Measurements from ENCODE around the gene TRAPPC11.
A peak's percentile ranks its signal among the peaks of the same experiment; 100 is the strongest.
"Not testable (repeated sequence)": the region's sequence is repeated elsewhere in the genome, so short reads cannot be mapped to it uniquely, and the experiment has no call there.

TRAPPC11 gene

DNA sequence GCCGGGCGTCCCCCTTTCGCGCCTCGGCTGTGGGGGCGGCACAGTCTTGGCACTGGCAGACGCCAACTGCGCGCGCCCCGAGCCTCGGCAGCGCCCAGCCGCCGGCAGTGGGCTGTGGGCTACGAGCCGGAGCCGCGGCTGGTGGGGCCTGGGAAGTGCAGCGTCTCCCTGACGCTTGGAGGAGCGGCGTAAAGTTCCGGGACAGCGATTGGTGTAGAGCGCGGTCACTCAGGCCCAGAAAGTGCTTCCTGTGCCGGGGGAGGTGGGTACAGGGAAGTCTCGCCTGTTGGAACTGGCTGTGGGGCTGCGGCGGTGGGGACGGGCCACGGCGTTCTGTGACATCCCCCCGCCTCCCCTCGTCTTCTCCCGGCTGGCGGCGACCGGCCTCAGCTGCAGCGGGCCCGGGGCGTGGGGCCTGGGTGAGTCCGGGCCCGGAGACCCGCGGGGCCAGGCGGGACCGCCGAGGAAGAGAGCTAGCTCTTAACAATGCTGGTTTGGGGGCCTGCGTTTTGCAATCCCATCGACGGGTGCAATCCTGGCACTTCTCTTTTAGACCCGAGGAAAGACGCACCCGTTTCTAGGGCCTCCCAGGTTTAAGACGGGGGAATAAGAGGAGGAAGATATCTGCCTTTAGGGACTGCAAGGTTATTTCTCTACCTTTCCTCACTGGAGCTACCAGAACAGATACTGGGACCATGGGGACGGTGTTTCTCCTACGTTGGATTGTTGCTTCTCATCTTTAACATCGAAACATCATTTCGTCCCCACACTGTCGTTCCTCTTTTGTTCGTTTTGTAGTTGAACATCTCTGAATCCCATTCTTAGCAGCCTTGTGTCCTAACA, at the start of gene TRAPPC11, which contains the start of gene RWDD4:
Gene TRAPPC11 (plus strand): TSS at position 265 of the 843 bp plus-strand sequence. CDS start 4,575 bp downstream, outside the sequence.
Gene RWDD4 (minus strand): TSS at position 157 of the 843 bp plus-strand sequence. CDS start 233 bp downstream, outside the sequence.
- DNase-seq, result peak; percentile 79

DNA sequence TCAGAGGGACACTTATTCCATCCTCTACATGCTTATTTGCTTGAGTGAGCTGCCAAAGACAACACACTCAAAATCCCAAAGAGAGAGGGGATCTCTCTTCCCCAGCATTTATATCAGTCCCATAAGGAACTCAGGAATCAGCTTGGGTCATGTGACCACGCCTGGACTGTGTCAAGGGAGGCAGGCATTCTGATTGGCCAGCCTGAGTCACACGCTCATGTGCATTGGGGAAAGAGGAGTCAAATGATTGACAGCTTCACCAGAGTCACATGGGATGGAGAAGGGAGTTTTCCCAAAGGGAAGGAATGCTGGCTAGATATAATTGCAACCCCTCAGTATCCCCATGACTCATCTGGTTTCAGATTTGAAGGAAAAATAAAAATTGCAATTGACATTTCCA, 49.1 kb upstream of the TRAPPC11 start:
- DNase-seq, result no peak

DNA sequence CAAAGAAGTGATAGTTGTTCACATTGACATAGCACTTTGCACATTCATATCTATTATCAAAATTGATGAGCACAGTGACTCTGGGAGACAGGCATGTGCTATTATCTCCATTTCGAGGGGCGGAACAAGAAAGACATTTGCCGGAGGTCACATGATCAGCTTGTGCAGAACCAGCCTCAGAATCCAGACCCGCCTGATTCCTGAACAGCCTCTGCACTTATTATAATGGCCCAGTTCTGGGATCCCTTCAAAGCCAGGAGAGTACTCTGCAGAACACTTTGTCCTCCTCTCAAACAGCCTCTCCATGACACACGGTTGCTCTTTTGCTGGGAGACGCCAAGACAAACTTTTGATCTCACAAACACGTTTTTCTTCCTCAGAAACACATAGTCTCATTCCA, 48.5 kb upstream of the TRAPPC11 start:
- DNase-seq, result no peak

DNA sequence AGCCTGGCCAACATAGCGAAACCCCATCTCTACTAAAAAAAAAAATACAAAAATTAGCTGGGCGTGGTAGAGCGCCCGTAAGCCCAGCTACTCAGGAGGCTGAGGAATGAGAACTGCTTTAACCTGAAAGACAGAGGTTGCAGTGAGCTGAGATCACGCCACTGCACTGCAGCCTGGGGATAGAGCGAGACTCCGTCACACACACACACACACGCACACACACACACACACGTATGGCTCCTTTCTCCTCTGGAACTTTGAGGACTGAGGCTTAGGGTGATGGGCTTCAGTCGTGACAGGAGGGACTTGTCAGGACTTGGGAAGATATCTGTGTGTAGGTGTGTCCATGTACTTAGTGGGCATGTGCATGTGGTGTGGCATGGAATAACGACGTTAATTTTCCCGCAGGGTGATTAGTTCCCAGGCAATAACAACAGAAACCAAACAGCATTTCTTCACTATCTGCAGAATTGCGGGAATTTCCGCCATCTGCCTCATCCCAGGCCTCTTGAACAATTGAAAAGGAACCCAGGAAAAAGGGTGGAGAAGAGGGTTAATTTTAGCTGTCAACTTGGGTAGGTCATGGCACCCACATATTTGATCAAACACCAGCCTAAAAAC, 47.8 kb upstream of the TRAPPC11 start:
- no peak for DNase-seq

DNA sequence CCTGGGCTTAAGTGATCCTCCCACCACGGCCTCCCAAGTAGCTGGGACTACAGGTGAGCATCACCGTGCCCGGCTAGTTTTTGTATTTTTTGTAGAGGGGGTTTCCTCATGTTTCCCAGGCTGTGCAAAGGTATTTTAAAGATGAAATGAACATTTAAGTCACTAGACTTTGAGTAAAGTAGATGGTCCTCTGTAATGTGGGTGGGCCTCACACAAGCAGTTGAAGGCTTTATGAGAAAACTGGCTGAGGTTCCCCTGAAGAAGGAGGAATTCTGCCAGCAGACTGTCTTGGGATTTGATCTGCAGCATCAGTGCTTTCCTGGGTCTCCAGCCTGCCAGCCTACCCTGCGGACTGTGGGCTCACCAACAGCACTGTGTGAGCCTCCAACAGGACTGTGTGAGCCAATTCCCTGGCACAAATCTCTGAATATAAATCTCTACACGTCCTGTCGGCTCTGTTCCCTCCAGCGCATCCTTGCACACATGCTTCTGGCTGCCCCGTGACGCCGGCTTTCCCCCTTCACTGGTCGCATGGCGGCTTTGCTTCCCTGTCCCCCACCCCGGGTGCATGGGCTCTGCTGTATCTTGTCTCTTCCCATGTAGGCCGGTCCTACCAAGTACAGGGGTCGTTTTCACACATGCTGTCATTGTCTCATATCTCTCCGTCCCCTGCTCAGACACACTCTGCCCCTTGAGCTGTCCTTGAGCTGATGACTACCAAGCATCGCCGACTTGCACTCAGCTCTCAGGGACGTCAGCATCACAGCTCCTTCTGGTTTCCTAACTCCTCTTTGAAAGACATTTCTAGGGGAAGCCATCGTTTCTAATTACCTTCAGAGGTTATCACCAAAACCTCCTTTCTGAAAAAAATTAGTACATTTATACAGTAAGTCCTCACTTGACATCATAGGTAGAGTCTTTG, 46.5 kb upstream of the TRAPPC11 start:
- no peak for DNase-seq

DNA sequence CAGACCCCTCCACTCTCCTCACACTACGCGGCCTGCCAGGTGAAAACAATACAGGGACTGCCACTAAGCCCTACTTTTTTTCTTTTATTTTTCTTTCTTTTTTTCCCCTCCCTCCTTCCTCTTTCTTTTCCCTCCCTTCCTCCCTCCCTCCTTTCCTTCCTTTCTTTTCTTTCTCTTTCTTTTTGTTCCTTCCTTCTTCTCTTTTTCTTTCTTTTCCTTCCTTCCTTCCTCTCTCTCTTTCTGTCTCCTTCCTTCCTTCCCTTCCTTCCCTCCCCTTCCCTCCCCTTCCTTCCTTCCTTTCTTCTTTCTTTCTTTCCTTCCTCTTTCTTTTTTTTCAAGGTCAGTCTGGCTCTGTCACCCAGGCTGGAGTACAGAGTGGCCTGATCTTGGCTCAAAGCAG, 42.0 kb upstream of the TRAPPC11 start:
- no peak for DNase-seq

DNA sequence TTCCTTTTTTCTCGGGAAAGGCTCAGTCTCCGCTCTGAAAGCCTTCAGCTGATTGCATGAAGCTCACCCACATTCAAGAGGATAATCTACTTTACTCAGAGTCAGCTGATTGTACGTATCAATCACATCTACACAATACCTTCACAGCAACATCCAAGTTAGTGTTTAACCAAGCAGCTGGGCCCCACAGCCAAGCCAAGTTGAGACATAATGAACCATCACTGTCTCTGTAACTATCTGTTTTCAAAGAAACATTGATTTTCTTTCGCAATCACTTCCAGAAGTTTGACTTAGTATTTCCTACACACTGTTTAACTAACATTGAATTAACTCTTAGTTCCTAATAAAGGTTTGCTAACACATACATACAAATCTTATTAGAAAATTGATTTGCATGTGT, 40.4 kb upstream of the TRAPPC11 start:
- DNase-seq, result no peak

DNA sequence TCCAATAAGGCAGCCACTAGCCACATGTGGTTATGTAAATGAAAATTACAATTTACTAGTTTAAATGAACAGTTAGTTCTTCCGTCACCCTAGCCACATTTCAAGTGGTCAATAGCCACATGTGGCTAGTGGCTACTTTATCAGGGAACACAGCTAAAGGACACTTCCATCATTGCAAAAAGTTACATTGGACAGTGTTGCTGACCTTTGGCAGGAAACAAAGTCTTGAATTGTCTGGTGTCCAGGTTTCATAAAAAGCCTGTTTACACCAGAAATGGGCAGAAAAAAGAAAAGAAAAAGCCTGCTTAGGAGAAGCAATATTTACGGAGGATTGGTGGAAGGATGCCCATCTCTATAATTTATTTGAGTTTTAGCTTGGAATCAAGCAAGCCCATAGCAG, 38.7 kb upstream of the TRAPPC11 start:
- no peak for DNase-seq

DNA sequence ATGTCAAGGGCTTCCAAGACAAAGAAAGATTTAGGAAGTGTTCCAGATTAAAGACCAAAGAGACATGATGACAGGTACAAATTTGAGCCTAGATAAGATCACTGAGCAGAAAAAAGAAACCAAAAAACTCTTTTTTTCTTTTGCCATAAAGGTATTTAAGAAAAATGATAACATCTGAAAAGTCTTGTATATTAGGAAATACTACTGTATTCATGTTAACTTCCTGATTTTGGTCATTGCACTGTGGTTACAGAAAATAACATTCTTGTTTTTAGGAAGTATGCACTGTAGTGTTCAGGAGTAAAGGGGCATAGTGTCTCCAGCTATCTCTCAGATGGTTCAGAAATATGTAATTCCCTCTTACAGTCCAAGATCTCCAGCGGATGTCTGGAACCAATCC, 37.2 kb upstream of the TRAPPC11 start:
- DNase-seq, result no peak

DNA sequence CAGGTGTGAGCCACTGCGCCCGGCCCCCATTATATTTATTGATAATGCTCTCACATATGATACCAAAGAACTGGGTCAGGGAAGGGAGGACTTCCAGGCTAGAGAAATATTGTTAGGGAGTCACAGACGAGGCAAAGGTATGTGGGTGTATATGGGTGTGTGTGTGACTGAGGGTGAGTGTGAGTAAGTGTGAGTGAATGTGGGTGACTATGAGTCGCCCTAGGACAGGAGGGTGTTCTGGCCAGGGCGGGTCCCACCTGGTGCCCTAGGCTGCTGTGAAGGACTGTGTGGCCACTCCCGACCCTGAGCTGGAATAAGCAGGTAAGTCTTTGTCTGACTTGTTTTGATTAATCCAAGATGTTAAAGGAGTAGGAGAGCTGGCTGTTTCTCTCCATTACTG, 34.5 kb upstream of the TRAPPC11 start:
- DNase-seq, result no peak

DNA sequence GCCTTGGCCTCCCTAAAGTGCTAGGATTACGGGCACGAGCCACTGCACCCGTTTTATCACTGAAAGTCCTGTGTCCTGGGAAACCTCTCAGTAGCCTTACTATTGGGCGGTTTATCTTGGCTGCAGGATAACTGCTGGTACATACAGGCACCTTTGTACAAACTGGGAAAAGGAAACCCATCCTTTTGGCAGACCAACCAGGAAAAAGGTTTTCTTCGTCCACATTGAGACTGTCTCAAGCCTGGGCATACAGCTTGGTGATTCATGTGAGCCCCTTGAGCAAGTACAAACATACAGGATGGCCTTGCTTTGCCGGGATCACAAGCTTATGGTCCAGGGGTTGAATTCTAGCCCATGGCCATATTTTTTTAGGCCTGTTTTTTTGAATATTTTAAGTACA, 32.9 kb upstream of the TRAPPC11 start:
- no peak for DNase-seq

DNA sequence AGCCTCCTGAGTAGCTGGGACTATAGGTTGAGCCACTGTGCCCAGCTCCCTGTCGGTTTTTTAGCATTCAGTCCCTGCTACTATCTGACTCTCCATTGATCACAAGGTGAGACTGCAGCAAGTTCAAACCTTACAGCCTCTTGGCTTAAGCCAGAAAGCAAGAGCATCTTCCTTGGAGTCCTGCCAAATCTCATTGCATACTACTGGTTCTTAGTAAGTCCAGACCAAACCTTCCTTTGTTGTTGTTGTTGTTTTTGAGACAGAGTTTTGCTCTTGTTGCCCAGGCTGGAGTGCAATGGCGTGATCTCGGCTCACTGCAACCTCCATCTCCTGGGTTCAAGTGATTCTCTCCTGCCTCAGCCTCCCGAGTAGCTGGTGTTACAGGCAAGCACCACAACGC, 31.8 kb upstream of the TRAPPC11 start:
- DNase-seq, result not testable (repeated sequence)

DNA sequence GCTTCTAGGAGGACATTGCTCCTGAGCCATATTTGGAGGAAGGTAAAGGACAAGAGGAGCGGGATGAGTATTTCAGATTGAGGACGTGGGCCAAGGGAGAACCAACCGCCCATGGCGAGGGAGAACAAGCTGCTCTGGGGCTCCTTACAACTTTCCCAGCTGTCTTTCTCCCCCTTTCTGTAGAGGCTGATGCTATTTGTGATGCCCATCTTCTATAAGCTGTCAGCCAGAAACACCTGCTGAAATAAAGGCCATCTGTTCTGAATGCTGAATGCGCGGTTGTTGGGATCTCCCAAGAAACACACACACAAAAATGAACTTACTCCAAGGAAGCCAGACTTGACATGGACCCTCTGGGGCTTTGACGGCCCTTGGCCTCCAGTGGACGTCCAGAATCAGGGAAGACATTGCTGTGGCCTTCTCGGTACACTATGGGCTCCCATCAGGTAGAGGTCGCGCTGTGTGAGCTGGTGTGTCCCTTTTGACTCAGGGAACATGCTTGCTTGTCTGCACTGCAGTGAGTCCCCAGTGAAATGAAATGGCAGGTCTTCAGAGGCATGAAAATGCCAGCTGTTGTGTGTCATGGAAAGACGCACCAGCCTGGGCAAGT, 31.0 kb upstream of the TRAPPC11 start:
- DNase-seq, result no peak

DNA sequence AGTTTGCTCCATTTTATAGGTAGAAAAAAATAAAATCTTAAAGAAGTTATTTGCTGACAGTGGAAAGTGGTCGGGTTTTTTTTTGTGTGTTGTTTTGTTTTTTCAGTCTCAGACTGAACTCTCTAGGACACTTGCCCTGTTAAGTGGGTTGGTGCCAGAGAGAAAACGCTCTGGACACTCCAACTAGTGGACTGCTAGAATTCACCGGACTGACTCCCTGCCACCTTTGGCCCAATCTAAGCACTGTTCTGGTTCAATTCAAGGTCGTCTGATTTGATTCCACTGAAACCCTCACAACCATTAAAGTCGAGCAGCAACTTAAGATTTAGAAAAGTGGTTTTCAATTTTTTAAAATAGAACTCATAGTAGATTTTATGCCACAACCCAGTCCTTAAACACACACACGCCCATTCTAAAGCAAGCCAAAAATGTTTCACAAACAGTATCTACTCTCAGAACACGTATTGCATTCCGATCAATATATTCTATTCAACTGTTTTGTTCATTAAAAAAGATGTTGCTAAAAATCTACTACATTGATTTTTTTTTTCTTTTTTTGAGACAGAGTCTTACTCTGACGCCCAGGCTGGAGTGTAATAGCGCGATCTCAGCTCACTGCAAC, 27.4 kb upstream of the TRAPPC11 start:
- DNase-seq, result no peak

DNA sequence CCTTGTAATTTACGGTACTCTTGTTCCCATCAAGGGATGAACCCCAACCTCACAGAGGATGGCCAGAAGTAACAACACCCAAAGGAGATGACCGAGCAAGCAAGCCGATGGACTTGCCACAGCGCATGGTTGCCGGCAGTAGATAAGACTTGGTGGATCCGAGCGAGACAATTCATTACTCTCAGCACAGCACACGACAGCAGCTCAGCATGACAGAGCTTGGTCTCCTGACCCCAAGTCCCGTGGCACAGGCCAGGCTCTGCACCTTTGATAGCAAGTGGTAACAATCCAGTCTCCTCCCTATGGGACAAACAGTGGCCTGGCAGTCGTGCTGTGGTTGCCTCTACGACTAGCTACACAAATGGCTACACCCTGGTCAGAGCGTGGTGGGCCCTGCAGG, 26.4 kb upstream of the TRAPPC11 start:
- DNase-seq, result no peak

DNA sequence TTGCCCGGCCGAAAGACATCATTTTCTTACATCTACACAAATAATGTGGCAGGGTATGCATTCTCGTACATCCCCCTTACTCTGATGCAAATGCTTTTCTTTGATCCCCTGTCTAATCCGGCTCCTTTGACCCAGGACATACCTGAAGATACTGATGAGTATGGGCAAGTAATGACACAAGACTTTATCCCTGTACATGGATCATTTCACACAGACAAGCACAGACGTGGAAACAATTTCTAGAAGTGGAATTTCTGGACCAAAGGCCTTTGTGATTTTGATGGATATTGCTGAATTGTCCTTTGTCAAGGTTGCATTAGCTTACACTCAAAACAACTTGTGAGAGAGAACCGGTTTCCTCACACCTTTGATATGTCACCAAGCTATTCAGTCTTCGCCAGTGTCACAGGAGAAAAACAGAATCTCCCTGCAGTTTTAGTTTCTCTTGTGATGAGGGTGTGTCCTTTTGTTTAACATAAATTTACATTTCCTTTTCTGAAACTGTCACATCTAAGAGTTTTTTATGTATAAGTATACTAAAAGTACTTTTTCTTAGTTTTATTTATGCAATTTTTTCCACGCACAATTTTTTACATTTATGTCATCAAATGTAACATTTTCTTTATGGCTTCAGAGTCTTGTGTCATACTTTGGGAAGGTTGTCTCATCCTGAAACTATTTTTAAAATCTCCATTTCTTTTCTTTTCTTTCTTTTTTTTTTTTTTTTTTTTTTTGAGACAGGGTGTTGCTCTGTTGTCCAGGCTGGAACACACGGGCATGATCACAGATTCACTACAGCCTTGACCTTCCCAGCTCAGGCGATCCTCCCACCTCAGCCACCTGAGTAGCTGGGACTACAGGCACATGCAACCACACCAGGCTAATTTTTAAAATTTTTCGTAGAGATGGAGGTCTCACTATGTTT, 25.4 kb upstream of the TRAPPC11 start:
- no peak for DNase-seq

DNA sequence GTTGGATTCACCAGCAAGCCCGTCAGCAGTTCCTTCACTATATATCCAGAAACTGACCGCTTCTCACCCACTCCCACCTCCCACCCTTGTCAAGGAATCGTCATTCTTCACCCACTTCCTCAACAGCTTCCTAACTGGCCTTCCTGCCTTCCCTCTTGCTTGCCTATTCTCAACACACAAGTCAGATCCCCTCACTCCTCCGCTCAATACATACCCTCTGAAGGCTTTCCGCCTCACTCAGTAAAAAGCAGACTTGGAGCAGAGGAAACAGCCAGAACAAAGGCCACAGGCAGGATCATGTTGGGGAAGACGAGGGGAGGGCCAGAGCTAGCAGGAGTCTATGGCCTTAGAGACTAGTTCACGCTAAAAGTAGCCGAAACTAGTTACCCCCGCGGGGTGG, 23.8 kb upstream of the TRAPPC11 start:
- no peak for DNase-seq

DNA sequence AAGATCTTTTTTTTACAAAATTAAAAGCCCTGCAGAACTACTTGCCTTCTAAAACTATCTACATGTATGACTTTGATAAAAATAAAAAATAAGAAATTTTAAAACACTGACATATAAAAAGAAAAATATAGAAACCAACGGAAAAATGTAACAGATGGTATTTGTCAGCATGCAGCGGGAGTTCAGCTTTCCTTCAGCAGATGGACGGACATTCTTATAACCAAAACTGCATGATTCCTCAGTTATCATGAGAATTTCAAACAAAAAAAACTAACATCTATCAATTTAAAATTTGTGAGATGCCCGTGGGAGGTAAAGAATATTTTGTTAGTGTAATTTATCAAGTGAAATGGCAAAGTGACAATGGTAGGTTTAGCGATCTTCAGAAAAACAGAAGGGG, 23.4 kb upstream of the TRAPPC11 start:
- DNase-seq, result no peak

DNA sequence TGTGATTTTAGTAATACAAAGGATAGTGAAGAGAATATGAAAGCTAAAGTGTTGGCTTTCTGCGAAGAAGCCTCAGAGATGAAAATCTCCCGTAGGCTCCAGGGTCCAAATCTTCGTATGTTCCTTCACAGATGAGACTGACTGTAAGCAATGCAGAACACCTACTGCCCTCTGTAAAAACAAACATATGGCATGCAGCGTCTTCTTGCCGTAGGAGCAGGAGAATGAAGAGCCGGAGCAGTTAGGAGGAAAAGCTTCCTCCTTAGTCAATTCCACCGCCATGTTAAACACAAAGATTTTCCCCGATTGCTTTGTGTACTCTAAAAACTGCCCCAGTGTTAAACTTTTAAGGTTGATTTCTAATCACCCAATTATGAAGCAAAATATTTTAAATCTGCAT, 22.6 kb upstream of the TRAPPC11 start:
- no peak for DNase-seq

DNA sequence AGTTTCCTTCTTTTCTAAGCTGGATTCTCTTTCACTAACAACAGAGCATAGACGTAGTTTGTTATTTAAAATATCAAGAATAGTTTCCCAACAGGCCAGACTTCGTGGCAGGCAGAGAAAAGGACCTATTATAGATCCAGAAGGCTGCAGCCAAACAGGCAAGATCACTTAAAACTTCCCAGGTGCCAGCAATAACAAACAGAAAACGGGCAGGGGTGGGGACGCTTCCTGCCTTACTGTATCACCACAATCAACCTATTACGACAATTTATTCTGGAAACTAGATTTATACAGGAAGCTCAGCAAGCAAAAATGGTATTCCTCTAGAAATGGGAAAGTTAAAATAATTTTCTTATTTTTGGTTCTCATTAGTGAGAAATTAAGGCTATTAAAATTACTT, 22.2 kb upstream of the TRAPPC11 start:
- DNase-seq, result no peak

DNA sequence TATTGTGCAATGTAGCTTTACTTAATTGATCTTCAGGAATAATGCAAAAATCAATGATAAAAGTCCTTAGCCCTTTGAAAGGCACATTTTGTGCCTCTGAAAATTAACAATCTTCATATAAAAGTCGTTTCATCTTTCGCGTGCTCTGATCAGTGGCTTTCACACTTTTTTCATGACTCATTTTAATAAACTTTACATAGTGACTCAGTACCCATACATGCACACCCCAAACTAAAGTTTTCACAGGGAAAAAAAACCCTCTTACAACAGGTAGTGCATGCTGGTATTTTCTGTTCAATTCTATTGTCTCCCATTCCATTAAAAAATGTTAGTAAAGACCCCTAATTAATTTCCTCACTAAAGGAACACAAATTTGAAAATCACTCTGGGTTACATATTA, 21.6 kb upstream of the TRAPPC11 start:
- no peak for DNase-seq
